K562 (cell line): ENCODE data around the gene FAM53C.

Experiments
- BHLHE40 ChIP-seq: IDR thresholded peaks from 2 replicates; pipeline ENCODE4 v1.6.1; 2011; ENCODE audit warnings: low read length, improper control_type of control experiment
- ELF1 ChIP-seq: fragments of 200-800 bp; sonication (Bioruptor generic); IDR thresholded peaks from 2 replicates; pipeline ENCODE4 v1.6.1; 2016; ENCODE audit warnings: missing genetic modification characterization, missing compliant biosample characterization
- ESRRB ChIP-seq: fragments of 250-450 bp; sonication (Bioruptor Pico); IDR thresholded peaks from 2 replicates; pipeline ENCODE4 v1.5.0; 2020; ENCODE audit warnings: mild to moderate bottlenecking, moderate library complexity, borderline replicate concordance
- HDAC2 ChIP-seq: fragments of 450-650 bp; IDR thresholded peaks from 2 replicates; pipeline ENCODE4 v1.6.1; 2016; ENCODE audit warnings: mild to moderate bottlenecking
- SP2 ChIP-seq: IDR thresholded peaks from 2 replicates; pipeline ENCODE4 v1.6.1; 2011; ENCODE audit warnings: mild to moderate bottlenecking, low read depth, low read length, moderate library complexity; ENCODE audit not compliant: poor library complexity, severe bottlenecking; ENCODE audit errors: extremely low read depth
- YY1 ChIP-seq, 3 experiments: IDR thresholded peaks; 2 replicates each; pipeline ENCODE4 v1.6.1; 2011; ENCODE audit warnings: low read length in 2 of 3, mild to moderate bottlenecking in 2 of 3, moderate library complexity in 2 of 3, borderline replicate concordance in 1 of 3, control low read depth in 1 of 3, low read depth in 1 of 3; ENCODE audit not compliant: insufficient read depth in 3 of 3, insufficient replicate concordance in 2 of 3, control insufficient read depth in 1 of 3, insufficient read length in 1 of 3; ENCODE audit errors: extremely low read depth in 1 of 3
- TF ChIP-seq, protein P1 (sequence below): fragments of 250-450 bp; sonication (Bioruptor Pico); IDR thresholded peaks from 2 replicates; pipeline ENCODE4 v1.8.0; 2021; ENCODE audit warnings: moderate library complexity, mild to moderate bottlenecking, inconsistent platforms
- TF ChIP-seq, protein P2 (sequence below), 3 experiments: IDR thresholded peaks in 2 of 3; conservative IDR thresholded peaks in 1 of 3; 2 replicates each; pipeline ENCODE4 v1.5.1; 2011 to 2012; ENCODE audit warnings: low read length in 3 of 3, mild to moderate bottlenecking in 3 of 3, control low read depth in 2 of 3, improper control_type of control experiment in 1 of 3, inconsistent platforms in 1 of 3, low read depth in 1 of 3, mixed read lengths in 1 of 3, moderate library complexity in 1 of 3; ENCODE audit not compliant: insufficient read depth in 2 of 3

DNA sequence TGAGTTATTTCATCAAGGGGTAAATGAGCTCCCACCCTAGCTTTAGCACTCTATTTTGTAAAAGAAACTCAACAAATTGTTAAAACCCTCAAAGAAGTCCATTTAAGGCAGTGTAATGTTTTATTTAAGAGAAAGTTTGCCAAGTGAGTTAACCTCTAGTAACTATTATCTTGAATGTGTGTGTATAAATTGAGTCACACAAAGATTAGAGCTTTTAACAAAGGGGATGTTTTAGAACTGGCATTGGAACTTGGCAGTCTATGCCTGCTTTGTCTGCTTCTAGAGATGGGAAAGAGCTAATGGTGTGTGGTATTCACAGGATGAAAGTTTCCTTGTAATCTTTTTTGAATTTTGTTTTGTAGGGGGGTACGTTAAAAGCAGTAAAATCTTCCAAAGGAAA, 47.6 kb downstream of the FAM53C start:
- TF ChIP-seq, protein P1, sequence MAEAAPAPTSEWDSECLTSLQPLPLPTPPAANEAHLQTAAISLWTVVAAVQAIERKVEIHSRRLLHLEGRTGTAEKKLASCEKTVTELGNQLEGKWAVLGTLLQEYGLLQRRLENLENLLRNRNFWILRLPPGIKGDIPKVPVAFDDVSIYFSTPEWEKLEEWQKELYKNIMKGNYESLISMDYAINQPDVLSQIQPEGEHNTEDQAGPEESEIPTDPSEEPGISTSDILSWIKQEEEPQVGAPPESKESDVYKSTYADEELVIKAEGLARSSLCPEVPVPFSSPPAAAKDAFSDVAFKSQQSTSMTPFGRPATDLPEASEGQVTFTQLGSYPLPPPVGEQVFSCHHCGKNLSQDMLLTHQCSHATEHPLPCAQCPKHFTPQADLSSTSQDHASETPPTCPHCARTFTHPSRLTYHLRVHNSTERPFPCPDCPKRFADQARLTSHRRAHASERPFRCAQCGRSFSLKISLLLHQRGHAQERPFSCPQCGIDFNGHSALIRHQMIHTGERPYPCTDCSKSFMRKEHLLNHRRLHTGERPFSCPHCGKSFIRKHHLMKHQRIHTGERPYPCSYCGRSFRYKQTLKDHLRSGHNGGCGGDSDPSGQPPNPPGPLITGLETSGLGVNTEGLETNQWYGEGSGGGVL (CRISPR knock-in tag): no peak
- TF ChIP-seq ESRRB: no peak
- TF ChIP-seq SP2: no peak
- no peak for TF ChIP-seq ELF1
- TF ChIP-seq YY1 (IDR thresholded peaks at IDR 0.05; ENCODE audit: borderline replicate concordance in 1 of 3, control insufficient read depth in 1 of 3, extremely low read depth in 1 of 3, insufficient read depth in 3 of 3, insufficient read length in 1 of 3, insufficient replicate concordance in 2 of 3, low read depth in 1 of 3, low read length in 2 of 3): no peak
- TF ChIP-seq BHLHE40: no peak
- TF ChIP-seq HDAC2: no peak
- TF ChIP-seq, protein P2, sequence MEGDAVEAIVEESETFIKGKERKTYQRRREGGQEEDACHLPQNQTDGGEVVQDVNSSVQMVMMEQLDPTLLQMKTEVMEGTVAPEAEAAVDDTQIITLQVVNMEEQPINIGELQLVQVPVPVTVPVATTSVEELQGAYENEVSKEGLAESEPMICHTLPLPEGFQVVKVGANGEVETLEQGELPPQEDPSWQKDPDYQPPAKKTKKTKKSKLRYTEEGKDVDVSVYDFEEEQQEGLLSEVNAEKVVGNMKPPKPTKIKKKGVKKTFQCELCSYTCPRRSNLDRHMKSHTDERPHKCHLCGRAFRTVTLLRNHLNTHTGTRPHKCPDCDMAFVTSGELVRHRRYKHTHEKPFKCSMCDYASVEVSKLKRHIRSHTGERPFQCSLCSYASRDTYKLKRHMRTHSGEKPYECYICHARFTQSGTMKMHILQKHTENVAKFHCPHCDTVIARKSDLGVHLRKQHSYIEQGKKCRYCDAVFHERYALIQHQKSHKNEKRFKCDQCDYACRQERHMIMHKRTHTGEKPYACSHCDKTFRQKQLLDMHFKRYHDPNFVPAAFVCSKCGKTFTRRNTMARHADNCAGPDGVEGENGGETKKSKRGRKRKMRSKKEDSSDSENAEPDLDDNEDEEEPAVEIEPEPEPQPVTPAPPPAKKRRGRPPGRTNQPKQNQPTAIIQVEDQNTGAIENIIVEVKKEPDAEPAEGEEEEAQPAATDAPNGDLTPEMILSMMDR (IDR thresholded peaks at IDR 0.05 in 2 of 3, conservative IDR thresholded peaks at IDR 0.05 in 1 of 3; ENCODE audit: insufficient read depth in 2 of 3, low read depth in 1 of 3, low read length in 3 of 3): no peak
